Tibial nerve (tissue), 4 donors: Measurements from ENCODE around the gene KCTD18.

Experiments
- EP300 ChIP-seq, 2 donors: sonication (generic); formaldehyde crosslinking; IDR thresholded peaks; one replicate each; pipeline ENCODE4 v1.6.1; 2017; ENCODE audit warnings: antibody characterized with exemption in 2 of 2, mild to moderate bottlenecking in 1 of 2
- POLR2A ChIP-seq, 2 donors: fragments of 450-650 bp; IDR thresholded peaks; one replicate each; pipeline ENCODE4 v1.6.1; 2017; ENCODE audit warnings: antibody characterized with exemption in 2 of 2, mild to moderate bottlenecking in 2 of 2, moderate library complexity in 2 of 2
- TF ChIP-seq, protein P1 (sequence below), 5 experiments: fragments of 200-600 bp in 3 of 5; fragments of 450-650 bp in 2 of 5; sonication (generic) in 3 of 5; IDR thresholded peaks; one replicate each; pipeline ENCODE4 v1.5.1; 2016 to 2019; ENCODE audit warnings: antibody characterized with exemption in 5 of 5, mild to moderate bottlenecking in 3 of 5, moderate library complexity in 2 of 5

DNA sequence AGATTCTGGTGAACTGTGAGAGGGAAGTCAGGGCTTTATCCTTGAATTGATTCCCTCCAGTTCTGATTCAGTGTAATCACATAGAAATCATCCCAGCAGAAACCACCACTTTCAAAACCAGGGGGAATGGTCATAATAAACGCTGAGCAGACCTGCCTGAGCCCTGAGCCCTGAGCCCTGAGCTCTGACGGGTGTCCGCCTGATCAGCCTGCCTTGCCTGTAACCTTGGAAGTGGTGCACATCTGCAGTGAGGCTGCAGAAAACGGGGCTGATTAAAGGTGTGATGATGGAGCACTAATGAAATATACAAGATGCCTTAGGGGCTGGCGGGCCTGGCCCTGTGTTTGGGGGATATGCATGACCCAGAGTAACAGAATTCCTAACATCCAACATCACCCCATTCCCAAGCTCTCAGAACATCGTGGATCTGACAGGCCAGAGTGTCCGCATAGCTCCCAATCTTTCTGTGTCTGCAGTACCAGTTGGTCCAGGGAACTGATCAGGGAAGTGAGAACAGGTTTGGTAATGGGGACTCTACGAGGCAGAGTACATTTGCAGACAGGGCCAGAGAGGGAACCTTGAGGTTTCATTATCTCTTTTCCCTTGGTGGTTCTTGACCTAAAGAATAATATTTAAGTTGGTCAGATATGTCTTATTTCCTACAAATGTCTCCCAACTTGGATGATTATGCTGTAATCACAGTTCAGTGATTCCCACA lies 37.8 kb downstream of the KCTD18 start:
- TF ChIP-seq, protein P1, sequence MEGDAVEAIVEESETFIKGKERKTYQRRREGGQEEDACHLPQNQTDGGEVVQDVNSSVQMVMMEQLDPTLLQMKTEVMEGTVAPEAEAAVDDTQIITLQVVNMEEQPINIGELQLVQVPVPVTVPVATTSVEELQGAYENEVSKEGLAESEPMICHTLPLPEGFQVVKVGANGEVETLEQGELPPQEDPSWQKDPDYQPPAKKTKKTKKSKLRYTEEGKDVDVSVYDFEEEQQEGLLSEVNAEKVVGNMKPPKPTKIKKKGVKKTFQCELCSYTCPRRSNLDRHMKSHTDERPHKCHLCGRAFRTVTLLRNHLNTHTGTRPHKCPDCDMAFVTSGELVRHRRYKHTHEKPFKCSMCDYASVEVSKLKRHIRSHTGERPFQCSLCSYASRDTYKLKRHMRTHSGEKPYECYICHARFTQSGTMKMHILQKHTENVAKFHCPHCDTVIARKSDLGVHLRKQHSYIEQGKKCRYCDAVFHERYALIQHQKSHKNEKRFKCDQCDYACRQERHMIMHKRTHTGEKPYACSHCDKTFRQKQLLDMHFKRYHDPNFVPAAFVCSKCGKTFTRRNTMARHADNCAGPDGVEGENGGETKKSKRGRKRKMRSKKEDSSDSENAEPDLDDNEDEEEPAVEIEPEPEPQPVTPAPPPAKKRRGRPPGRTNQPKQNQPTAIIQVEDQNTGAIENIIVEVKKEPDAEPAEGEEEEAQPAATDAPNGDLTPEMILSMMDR (IDR thresholded peaks at IDR 0.05): no peak
- no peak for TF ChIP-seq POLR2A (IDR thresholded peaks at IDR 0.05)
- TF ChIP-seq EP300 (IDR thresholded peaks at IDR 0.05): no peak
